Fibroblast of pulmonary artery (primary cell): Measurements from ENCODE around the gene ZNF618.

Source experiments
- DNase-seq: peaks from one replicate; pipeline ENCODE4 v3.0.0-alpha.2; 2010; ENCODE audit warnings: low read depth
- H3K4me3 ChIP-seq: replicated peaks from 2 replicates; pipeline ENCODE4 v1.5.1; 2011; ENCODE audit warnings: low read depth, mild to moderate bottlenecking, control low read depth, low read length, moderate library complexity
- CTCF ChIP-seq: IDR thresholded peaks from 2 replicates; pipeline ENCODE4 v1.5.1; 2011; ENCODE audit warnings: mild to moderate bottlenecking, control low read depth, low read length, inconsistent platforms; ENCODE audit errors: missing control alignments

The ZNF618 gene

GRCh38 chr9:113913426-113914195 lies 37.5 kb downstream of the ZNF618 start:
- peak; percentile 29 for DNase-seq
- no peak for TF ChIP-seq CTCF
- no peak overlapping the region for H3K4me3 ChIP-seq

- no peak for TF ChIP-seq CTCF
- H3K4me3 ChIP-seq = no peak overlapping the region
- DNase-seq = no peak
Observed at GRCh38 chr9:113914517-113914916, 38.4 kb downstream of the ZNF618 start.

- H3K4me3 ChIP-seq = no peak overlapping the region
- DNase-seq = no peak
- no peak for TF ChIP-seq CTCF
Observed at GRCh38 chr9:113915817-113916434, 39.8 kb downstream of the ZNF618 start.

- H3K4me3 ChIP-seq = no peak overlapping the region
- no peak for DNase-seq
- no peak for TF ChIP-seq CTCF
Observed at GRCh38 chr9:113916931-113917330, 40.8 kb downstream of the ZNF618 start.

- no peak for TF ChIP-seq CTCF
- H3K4me3 ChIP-seq = no peak overlapping the region
- no peak for DNase-seq
Observed at GRCh38 chr9:113918697-113919350, 42.7 kb downstream of the ZNF618 start.

GRCh38 chr9:113919382-113919781 lies 43.3 kb downstream of the ZNF618 start:
- TF ChIP-seq CTCF = no peak
- H3K4me3 ChIP-seq = no peak overlapping the region
- no peak for DNase-seq
